Stomach smooth muscle (tissue), 2 donors: ENCODE data around the gene PPIH.
"Not testable (repeated sequence)": the region's sequence is repeated elsewhere in the genome, so short reads cannot be mapped to it uniquely, and the experiment has no call there.

ENCODE experiments used
- H3K27ac ChIP-seq: one replicate; pipeline ENCODE4 v1.7.0; 2013; ENCODE audit warnings: mild to moderate bottlenecking, low read length, inconsistent platforms
- H3K27me3 ChIP-seq, 2 donors: one replicate each; pipeline ENCODE4 v1.7.0; 2013; ENCODE audit warnings: low read length in 2 of 2; ENCODE audit not compliant: insufficient read depth in 2 of 2, control insufficient read depth in 1 of 2
- H3K36me3 ChIP-seq, 2 donors: one replicate each; pipeline ENCODE4 v1.7.0; 2013; ENCODE audit warnings: low read length in 2 of 2; ENCODE audit not compliant: control insufficient read depth in 2 of 2, insufficient read depth in 2 of 2
- H3K4me1 ChIP-seq: one replicate; pipeline ENCODE4 v1.7.0; 2013; ENCODE audit warnings: low read length; ENCODE audit not compliant: control insufficient read depth, insufficient read depth
- H3K4me3 ChIP-seq, 2 donors: one replicate each; pipeline ENCODE4 v1.7.0; 2013; ENCODE audit warnings: low read length in 2 of 2
- H3K9ac ChIP-seq, 2 donors: one replicate each; pipeline ENCODE4 v1.7.0; 2013; ENCODE audit warnings: low read length in 2 of 2, mild to moderate bottlenecking in 1 of 2
- H3K9me3 ChIP-seq, 2 donors: one replicate each; pipeline ENCODE4 v1.7.0; 2013; ENCODE audit warnings: low read length in 2 of 2; ENCODE audit not compliant: control insufficient read depth in 2 of 2
- donor health status: healthy.
- donor health status: Pancreatic carcinoma.

PPIH gene

DNA sequence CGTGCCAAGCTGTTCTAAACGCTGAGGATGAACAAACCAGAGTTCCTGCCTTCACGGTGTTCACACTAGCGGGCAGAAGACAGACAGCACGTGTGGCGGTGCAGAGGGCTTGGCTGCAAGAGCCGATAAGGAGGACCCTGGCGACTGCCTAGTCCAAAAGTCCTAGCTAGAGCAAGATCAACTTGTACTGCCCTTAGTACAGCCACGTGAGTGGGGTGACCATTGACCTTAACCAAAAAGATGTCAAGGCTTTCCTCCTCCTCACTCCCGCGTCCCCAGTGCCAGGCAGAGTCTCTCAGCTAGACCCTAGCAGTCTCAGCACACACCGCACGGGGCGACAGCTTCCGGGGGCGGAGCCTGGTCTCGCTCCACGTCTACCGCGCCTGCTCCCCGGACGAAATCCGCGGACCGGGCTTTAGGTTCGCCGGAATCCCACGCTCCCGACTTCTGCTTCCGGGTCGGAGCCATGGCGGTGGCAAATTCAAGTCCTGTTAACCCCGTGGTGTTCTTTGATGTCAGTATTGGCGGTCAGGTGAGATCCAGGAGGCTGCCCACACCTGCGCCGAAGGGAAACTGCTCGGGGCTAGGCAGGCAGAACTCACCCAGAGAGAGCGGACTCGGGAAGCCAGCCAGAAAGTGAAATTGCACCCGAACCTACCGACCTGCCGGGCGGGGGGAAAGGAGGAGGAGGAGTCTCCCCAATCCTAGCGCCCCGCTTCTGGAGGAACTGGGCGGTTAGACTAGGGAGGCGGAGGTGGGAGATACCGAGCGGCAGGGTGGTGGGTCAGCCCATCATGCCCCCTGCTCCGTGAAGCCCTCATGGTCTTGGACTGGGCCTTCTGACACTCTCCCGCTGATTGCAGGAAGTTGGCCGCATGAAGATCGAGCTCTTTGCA, at the start of gene PPIH:
TSS of gene PPIH (plus strand) at position 443 of the 896 bp plus-strand sequence. CDS start at position 467, 24 bp downstream.
- H3K4me1 ChIP-seq, result peaks cover 10% of the 10 kb centered on the region
- H3K9ac ChIP-seq, result peak within 1 kb of the TSS; percentile 81 to 91
- no peaks in the 10 kb centered on the region for H3K9me3 ChIP-seq
- H3K4me3 ChIP-seq, result peak within 1 kb of the TSS; percentile 82 to 99
- peak within 1 kb of the TSS; percentile 78 for H3K27ac ChIP-seq
- H3K36me3 ChIP-seq, result peaks cover 5 to 9% of the 10 kb centered on the region in 2 donors
- no peaks in the 10 kb centered on the region for H3K27me3 ChIP-seq

DNA sequence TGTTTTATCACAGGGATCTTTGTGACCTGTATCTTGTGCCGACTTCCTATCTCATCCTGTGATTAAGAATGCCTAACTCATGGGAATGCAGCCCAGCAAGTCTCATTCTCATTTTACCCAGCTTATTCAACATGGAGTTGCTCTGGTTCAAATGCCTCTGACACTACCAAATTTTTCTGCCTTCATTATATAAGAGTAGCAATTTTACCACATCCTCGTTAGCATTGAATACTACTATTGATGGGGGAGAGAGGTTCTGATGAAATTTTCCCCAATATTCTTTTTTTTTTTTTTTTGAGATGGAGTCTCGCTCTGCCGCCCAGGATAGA, 44.5 kb upstream of the PPIH start:
- H3K9ac ChIP-seq, result no peak overlapping the region
- no peaks in the 10 kb centered on the region for H3K27me3 ChIP-seq
- no peaks in the 10 kb centered on the region for H3K9me3 ChIP-seq
- no peak overlapping the region for H3K27ac ChIP-seq
- no peak overlapping the region for H3K4me3 ChIP-seq
- H3K36me3 ChIP-seq, result no peaks in the 10 kb centered on the region
- no peaks in the 10 kb centered on the region for H3K4me1 ChIP-seq

DNA sequence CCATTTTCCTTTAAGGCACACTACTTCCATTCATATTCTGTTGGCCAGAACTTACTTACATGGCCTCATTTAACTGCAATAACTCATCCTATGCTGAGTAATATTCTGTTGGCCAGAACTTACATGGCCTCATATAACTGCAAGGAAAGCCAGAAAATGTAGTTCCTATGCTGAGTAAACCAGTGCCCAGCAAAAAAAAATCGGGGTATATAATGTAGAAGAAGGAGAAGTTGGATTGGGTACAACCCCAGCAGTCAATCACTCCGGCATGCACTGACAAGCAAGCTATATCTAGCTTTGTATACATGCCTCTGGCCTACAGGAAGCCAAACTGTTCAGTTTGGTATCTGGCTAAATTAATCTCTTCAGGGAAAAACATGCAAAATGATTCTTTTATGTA, 39.4 kb upstream of the PPIH start:
- no peaks in the 10 kb centered on the region for H3K27me3 ChIP-seq
- no peaks in the 10 kb centered on the region for H3K9me3 ChIP-seq
- H3K4me1 ChIP-seq, result no peaks in the 10 kb centered on the region
- no peak overlapping the region for H3K9ac ChIP-seq
- H3K4me3 ChIP-seq, result no peak overlapping the region
- H3K27ac ChIP-seq, result no peak overlapping the region
- no peaks in the 10 kb centered on the region for H3K36me3 ChIP-seq

DNA sequence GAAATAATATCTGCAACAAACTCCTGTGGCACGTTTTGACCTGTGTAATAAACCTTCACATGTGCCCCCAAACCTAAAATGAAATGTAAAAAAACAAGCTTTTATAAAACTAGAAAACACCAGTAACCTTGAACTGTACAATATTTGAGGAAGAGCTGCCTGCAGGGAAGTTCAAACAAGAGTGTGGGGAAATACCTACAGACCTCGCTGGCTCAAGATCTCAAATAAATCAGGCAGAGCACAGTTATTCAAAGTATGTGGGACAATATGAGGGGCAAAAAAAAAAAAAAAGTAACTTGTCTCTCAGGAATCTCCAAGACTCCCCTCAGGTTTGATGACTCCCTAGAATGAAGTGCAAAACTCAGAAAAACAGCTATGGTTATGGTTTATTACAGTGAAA, 37.9 kb upstream of the PPIH start:
- Histone ChIP-seq H3K36me3 (no peaks in the 10 kb centered on the region), H3K27me3 (no peaks in the 10 kb centered on the region), H3K9me3 (no peaks in the 10 kb centered on the region), H3K4me1 (no peaks in the 10 kb centered on the region), H3K27ac (no peak overlapping the region), H3K4me3 (no peak overlapping the region), H3K9ac (no peak overlapping the region)

DNA sequence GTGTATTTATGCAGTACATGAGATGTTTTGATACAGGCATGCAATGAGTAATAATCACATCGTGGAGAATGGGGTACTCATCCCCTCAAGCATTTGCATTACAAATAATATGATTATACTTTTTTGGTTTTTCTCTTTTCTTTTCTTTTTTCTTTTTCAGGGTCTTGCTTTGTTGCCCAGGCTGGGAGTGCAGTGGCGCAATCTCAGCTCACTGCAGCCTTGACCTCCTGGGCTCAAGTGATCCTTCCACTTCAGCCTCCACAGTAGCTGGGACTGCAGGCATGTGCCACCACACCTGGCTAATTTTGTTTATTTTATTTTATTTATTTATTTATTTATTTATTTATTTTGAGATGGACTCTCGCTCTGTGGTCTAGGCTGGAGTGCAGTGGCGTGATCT, 37.0 kb upstream of the PPIH start:
- not testable (repeated sequence) for H3K4me1 ChIP-seq, H3K4me3 ChIP-seq, H3K36me3 ChIP-seq, H3K9me3 ChIP-seq, H3K9ac ChIP-seq, H3K27me3 ChIP-seq, H3K27ac ChIP-seq

DNA sequence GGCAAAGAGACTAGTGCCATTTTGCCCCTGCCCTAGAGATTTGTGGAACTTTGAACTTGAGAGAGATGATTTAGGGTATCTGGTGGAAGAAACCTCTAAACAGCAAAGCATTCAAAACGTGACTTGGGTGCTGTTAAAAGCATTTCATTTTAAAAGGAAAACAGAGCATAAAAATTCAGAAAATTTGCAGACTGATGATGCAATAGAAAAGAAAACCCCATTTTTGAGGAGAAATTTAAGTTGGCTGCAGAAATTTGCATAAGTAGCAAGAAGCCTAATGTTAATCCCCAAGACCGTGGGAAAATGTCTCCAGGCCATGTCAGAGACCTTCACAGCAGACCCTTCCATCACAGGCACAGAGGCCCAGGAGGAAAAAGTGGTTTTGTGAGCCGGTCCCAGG, 31.0 kb upstream of the PPIH start:
- not testable (repeated sequence) for H3K9me3 ChIP-seq, H3K4me3 ChIP-seq, H3K27me3 ChIP-seq, H3K9ac ChIP-seq, H3K27ac ChIP-seq, H3K36me3 ChIP-seq, H3K4me1 ChIP-seq

DNA sequence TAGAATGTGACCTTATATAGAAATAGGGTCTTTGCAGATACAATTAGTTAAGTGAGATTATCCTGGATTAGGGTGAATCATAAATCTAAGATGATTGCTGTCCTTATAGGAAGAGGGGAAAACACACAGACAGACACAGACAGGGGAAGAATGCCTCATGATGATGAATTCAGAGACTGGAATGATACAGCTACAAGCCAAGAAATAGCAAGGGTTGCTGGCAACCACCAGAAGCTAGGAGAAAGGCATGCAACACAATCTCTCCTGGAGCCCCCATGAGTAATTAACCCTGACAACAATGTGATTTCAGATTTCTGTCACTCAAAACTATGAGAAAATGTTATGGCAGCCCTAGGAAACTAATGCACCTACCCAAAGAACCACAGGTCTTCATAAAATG, 19.1 kb upstream of the PPIH start:
- H3K27ac ChIP-seq, result no peak overlapping the region
- H3K9ac ChIP-seq, result no peak overlapping the region
- no peaks in the 10 kb centered on the region for H3K4me1 ChIP-seq
- H3K36me3 ChIP-seq, result no peaks in the 10 kb centered on the region
- H3K27me3 ChIP-seq, result no peaks in the 10 kb centered on the region
- H3K4me3 ChIP-seq, result no peak overlapping the region
- H3K9me3 ChIP-seq, result no peaks in the 10 kb centered on the region

DNA sequence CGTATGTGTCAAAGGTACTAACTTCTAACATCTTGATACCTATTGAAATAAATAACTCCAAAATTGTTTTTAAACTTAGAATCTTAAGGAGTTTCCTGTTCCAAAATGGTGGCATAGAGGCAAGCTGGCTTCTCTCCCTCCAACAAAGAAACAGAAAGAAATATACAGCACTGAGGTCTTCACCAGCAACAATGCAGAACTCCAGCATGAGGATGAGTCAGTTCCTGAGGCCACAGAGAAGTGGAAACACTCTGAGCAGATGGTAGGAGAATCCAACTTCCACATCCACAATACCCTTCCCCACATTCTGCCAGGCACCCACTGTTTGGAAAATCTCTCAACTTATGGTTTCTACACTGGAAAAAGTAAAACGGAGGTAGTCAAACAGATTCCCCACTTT, 12.2 kb upstream of the PPIH start:
- Histone ChIP-seq H3K4me1 (no peaks in the 10 kb centered on the region), H3K4me3 (no peak overlapping the region), H3K27me3 (no peaks in the 10 kb centered on the region), H3K27ac (no peak overlapping the region), H3K36me3 (peaks cover 0 to 2% of the 10 kb centered on the region in 2 donors), H3K9me3 (no peaks in the 10 kb centered on the region), H3K9ac (no peak overlapping the region)

DNA sequence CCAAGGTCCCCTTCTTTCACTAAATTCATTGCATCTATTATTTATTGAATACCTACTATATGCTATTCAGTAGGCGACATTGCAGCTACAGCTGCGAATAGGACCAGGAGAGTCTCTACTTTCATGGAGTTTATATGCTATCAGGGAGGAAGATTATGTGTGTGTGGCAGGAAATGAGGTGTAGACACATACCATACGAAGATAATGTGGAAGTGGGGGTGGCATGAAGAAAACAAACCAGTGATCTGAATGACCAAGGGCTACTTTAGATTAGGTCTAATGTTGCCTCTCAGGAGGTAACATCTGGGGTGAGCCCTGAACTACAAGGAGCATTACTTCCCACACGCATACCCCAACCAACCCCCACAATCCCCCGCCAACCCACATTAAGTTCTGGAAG, 1.0 kb upstream of the PPIH start:
- Histone ChIP-seq H3K9me3 (no peaks in the 10 kb centered on the region), H3K9ac (peak overlapping the region in 1 of 2 donors; percentile 74), H3K4me1 (peaks cover 10% of the 10 kb centered on the region), H3K27me3 (no peaks in the 10 kb centered on the region), H3K36me3 (peaks cover 5 to 9% of the 10 kb centered on the region in 2 donors), H3K27ac (no peak overlapping the region), H3K4me3 (peak overlapping the region in 1 of 2 donors; percentile 99)

DNA sequence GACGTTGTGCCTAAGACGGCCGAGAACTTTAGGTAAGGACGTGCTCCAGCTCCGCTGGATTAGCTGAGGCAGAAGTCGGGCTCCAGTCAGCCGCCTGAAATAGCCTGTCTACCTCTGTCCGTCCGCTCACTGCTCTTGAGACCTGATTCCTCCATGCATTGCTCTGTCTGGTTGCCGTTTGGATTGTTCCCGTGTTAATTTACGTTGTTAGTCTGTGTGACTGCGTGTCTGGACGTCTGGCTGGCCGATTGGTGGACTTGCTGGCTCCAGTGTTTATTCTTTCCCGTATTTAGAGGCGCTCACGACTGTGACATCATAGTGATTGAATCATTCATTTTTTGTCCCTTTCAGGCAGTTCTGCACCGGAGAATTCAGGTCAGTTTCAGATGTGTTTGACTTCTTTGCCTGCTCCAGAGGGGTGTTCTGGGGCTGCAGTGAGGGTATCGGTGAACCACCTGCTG, 684 bp downstream of the PPIH start:
- H3K27me3 ChIP-seq, result no peaks in the 10 kb centered on the region
- H3K4me1 ChIP-seq, result peaks cover 10% of the 10 kb centered on the region
- H3K9me3 ChIP-seq, result no peaks in the 10 kb centered on the region
- peak overlapping the region; percentile 81 to 87 for H3K9ac ChIP-seq
- peak overlapping the region; percentile 78 for H3K27ac ChIP-seq
- H3K36me3 ChIP-seq, result peaks cover 5 to 12% of the 10 kb centered on the region in 2 donors
- peak overlapping the region; percentile 82 to 99 for H3K4me3 ChIP-seq

DNA sequence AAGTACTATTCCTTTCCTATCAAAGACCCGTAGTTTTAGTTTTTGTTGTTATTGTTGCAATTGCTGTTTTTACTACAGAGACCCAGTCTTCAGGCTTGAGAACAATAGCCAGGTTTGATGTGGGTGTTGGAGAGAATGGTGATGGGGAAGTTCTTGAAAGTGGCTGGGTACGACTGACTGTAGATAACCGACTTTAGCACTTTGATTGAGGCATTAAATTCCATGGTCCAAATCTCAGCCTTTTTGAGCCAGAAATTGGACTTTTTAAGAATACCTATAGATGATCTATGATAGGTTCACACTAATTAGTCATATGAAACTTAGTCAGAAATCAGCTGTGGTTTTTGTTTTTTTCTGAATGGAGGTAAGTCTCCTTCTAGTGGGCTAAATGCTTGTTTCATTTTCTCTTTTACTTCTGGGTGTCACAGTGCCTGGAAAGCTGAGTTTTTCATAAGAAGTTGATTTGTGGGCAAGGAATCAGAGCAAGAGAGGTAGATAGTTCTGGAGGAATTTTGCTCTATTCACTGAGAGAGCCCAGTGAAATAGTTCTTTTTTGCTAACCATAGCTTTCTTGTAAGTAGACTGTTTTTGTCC, 2.8 kb downstream of the PPIH start:
- Histone ChIP-seq H3K9me3 (no peaks in the 10 kb centered on the region), H3K36me3 (peaks cover 25 to 29% of the 10 kb centered on the region in 2 donors), H3K4me1 (peaks cover 10% of the 10 kb centered on the region), H3K4me3 (no peak overlapping the region), H3K27ac (no peak overlapping the region), H3K27me3 (no peaks in the 10 kb centered on the region), H3K9ac (no peak overlapping the region)
